Gastroesophageal sphincter (tissue), 4 donors: ENCODE measurements around the gene CCL5. TPM values are rescaled to one million over a fixed set of nuclear protein-coding genes. Genes with fewer than 3 reads are reported as not detected.

Experiments
- ATAC-seq: fragments of 150-250 bp; one replicate; pipeline ENCODE4 v1.9.1; 2016; ENCODE audit warnings: mild to moderate bottlenecking, moderate library complexity
- H3K27ac ChIP-seq, 4 donors: fragments of 200-600 bp; sonication (generic) in 3 of 4; 1 replicate in 3 of 4; 2 replicates in 1 of 4; pipeline ENCODE4 v1.5.1; 2016 to 2019
- H3K27me3 ChIP-seq: fragments of 200-600 bp; sonication (generic); one replicate; pipeline ENCODE4 v1.5.1; 2019
- H3K36me3 ChIP-seq, 2 donors: fragments of 200-600 bp; sonication (generic); one replicate each; pipeline ENCODE4 v1.5.1; 2019; ENCODE audit warnings: control low read depth in 1 of 2
- H3K4me1 ChIP-seq, 3 donors: fragments of 200-600 bp; sonication (generic); 1 replicate in 2 of 3; 2 replicates in 1 of 3; pipeline ENCODE4 v1.5.1; 2016 to 2019; ENCODE audit warnings: control low read depth in 2 of 3
- H3K4me3 ChIP-seq, 2 donors: fragments of 200-600 bp; sonication (generic); one replicate each; pipeline ENCODE4 v1.5.1; 2019; ENCODE audit warnings: mild to moderate bottlenecking in 1 of 2, moderate library complexity in 1 of 2
- H3K9me3 ChIP-seq, 3 donors: fragments of 200-600 bp; sonication (generic); one replicate each; pipeline ENCODE4 v1.5.1; 2017 to 2019; ENCODE audit warnings: control low read depth in 2 of 3
- EP300 ChIP-seq: sonication (generic); formaldehyde crosslinking; IDR thresholded peaks from one replicate; pipeline ENCODE4 v1.6.1; 2017; ENCODE audit warnings: antibody characterized with exemption, mild to moderate bottlenecking
- POLR2A ChIP-seq, 2 donors: fragments of 450-650 bp; IDR thresholded peaks; one replicate each; pipeline ENCODE4 v1.6.1; 2017; ENCODE audit warnings: antibody characterized with exemption in 2 of 2, mild to moderate bottlenecking in 2 of 2, moderate library complexity in 1 of 2
- POLR2AphosphoS5 ChIP-seq: sonication (generic); formaldehyde crosslinking; IDR thresholded peaks from one replicate; pipeline ENCODE4 v1.6.1; 2017; ENCODE audit warnings: antibody characterized with exemption
- WGBS, 2 donors: methylation state at CpG; one replicate each; pipeline ENCODE4 v1.1.5; 2018; ENCODE audit warnings: low coverage in 1 of 2; 5-methylcytosine and 5-hydroxymethylcytosine counted together
- total RNA-seq, 4 donors: library from RNA; depleted of rRNA; stranded (reverse); fragments of >200 nt; gene quantifications; one replicate each; pipeline ENCODE4 v1.1.0, GENCODE V29; 2016
- TF ChIP-seq, protein P1 (sequence below), 4 experiments: fragments of 200-600 bp in 2 of 4; fragments of 450-650 bp in 2 of 4; sonication (generic) in 1 of 4; IDR thresholded peaks; one replicate each; pipeline ENCODE4 v1.5.1; 2017 to 2019; ENCODE audit warnings: antibody characterized with exemption in 4 of 4, mild to moderate bottlenecking in 2 of 4, moderate library complexity in 2 of 4

Gene CCL5
- total RNA-seq, 4 donors from 2014 or later = 0.78 to 3.8 (median 2.2) TPM

DNA sequence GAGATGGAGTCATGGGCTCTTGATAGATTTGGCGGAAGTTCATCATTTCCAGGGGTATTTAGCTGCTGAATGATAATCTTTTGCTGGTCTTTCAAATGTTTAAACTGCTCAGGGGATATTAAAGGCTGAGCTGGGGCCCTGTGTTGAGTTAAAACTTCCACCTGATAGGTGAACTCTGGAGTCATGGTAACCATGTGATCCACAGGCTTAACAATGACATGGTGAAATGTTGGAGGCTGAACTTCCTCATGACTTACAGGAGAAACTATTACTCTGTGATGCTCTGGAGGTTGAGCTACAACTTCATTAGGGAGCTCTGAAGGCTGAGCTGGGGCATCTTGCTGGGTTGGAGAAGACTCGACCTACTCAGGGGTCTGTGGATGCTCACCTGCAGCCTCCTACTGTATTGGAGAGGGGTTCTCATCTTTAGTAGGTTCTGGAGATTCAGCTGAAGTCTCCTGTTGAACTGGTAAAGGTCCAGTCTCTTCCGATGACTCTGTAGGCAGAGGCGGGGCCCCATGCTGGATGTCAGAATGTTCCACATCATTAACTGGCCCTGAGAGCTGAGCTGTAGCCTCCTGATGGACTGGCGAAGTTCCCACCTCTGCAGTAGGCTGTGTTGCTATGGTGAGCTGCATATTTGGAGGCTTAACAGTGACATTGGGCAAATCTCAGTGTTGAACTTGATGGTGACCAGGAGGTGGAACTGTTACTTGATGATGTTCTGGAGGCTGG, 26.2 kb upstream of the CCL5 start:
- Histone ChIP-seq H3K4me3 (no peak overlapping the region), H3K4me1 (no peaks in the 10 kb centered on the region), H3K27ac (no peak overlapping the region), H3K27me3 (no peaks in the 10 kb centered on the region), H3K9me3 (no peaks in the 10 kb centered on the region), H3K36me3 (no peaks in the 10 kb centered on the region)
- TF ChIP-seq POLR2AphosphoS5 (no peak), POLR2A (IDR thresholded peaks at IDR 0.05) (no peak)
- no peak for ATAC-seq
- 90 to 100% methylated on average over 1 to 2 of the region's 5 CpGs for WGBS, 2 donors

DNA sequence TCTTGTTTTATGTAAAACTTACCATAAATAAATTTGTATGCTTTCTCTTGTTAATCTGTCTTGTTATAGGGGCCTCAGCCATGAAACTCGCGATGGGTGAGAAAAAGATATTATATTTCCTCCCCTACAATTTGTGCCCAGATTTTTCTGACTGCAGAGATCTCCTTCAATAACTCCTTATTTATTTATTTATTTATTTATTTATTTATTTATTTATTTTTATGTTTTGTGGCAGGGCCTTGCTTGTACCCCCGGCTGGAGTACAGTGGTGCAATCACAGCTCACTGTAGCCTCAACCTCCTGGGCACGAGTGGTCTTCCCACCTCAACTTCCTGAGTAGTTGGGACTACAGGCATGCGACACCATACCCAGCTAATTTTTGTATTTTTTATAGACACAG, 23.3 kb upstream of the CCL5 start:
- H3K27ac ChIP-seq = no peak overlapping the region
- H3K4me1 ChIP-seq = no peaks in the 10 kb centered on the region
- TF ChIP-seq POLR2A (IDR thresholded peaks at IDR 0.05) (no peak), POLR2AphosphoS5 (no peak), EP300 (no peak)
- TF ChIP-seq, protein P1, sequence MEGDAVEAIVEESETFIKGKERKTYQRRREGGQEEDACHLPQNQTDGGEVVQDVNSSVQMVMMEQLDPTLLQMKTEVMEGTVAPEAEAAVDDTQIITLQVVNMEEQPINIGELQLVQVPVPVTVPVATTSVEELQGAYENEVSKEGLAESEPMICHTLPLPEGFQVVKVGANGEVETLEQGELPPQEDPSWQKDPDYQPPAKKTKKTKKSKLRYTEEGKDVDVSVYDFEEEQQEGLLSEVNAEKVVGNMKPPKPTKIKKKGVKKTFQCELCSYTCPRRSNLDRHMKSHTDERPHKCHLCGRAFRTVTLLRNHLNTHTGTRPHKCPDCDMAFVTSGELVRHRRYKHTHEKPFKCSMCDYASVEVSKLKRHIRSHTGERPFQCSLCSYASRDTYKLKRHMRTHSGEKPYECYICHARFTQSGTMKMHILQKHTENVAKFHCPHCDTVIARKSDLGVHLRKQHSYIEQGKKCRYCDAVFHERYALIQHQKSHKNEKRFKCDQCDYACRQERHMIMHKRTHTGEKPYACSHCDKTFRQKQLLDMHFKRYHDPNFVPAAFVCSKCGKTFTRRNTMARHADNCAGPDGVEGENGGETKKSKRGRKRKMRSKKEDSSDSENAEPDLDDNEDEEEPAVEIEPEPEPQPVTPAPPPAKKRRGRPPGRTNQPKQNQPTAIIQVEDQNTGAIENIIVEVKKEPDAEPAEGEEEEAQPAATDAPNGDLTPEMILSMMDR (IDR thresholded peaks at IDR 0.05) = no peak
- WGBS, 2 donors = 88 to 92% methylated on average over 5 of the region's 5 CpGs
- no peaks in the 10 kb centered on the region for H3K9me3 ChIP-seq
- ATAC-seq = no peak
- H3K27me3 ChIP-seq = no peaks in the 10 kb centered on the region
- H3K4me3 ChIP-seq = no peak overlapping the region
- no peaks in the 10 kb centered on the region for H3K36me3 ChIP-seq

DNA sequence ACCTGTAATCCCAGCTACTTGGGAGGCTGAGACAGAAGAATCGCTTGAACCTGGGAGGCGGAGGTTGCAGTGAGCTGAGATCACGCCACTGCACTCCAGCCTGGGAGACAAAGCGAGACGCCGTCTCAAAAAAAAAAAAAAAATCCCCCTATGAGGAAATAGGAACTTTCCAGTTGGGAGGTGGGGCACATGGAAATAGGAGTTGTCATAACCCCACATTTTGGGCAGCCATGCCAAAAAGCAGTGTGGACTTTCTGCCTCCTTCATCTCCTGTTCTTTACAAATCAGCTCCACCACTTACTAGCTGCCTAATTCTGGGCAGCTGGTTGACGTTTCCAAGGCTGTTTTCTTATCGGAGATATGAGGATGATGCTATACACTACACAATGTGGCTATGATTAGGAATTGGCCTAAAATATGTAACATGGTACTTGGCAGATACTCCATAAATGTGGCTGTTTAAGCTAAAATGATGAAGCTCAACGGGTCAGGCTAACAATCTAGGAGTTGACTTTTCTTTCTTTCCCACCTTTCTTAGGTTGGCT, 21.5 kb upstream of the CCL5 start:
- no peaks in the 10 kb centered on the region for H3K27me3 ChIP-seq
- 69 to 76% methylated on average over 2 to 6 of the region's 9 CpGs for WGBS, 2 donors

DNA sequence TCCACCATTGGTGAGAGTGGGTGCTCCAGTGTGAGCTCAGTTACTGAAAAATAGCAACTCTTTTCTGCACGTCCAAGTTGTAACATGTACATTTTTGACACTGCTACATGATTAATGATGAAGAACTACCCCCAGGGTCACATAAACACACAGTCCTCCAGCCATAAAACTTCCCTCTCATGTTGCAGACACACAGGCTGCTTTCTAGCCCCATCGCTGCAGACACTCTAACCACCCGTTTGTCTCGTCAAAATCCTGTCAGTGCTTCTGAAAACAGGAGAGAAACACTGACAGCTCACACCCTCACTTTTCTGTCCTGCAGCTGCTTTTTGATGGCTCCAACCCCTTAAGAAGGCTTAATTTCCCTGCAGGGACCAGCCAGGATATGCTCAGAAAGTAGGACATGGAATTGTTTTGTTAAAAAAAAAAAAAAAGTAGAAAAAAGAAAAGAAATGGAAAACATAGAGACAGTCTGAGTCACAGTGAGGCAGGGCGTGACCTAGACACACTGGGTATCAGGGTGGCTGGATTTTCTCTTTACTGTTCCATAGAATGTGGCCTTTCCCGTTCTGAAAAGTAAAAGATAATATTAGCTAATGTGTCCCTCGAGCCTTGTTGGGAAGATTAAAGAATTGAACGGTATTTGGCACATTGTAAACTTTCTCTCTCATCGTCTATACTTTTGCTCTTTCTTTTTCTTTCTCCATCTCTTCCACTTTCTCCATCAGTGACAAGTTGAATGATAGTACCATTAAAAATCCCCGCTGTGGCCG, 20.7 kb upstream of the CCL5 start:
- Histone ChIP-seq H3K36me3 (no peaks in the 10 kb centered on the region), H3K4me1 (no peaks in the 10 kb centered on the region), H3K4me3 (no peak overlapping the region), H3K27me3 (no peaks in the 10 kb centered on the region), H3K27ac (no peak overlapping the region), H3K9me3 (no peaks in the 10 kb centered on the region)
- TF ChIP-seq POLR2AphosphoS5 (no peak), POLR2A (IDR thresholded peaks at IDR 0.05) (no peak), EP300 (no peak)
- TF ChIP-seq, protein P1 (IDR thresholded peaks at IDR 0.05) = no peak
- WGBS, 2 donors = 44 to 46% methylated on average over 5 to 11 of the region's 11 CpGs
- ATAC-seq = no peak

More for the DNA sequence above, 21.5 kb upstream of the CCL5 start:
- no peak for ATAC-seq
- Histone ChIP-seq H3K4me3 (no peak overlapping the region), H3K4me1 (no peaks in the 10 kb centered on the region), H3K9me3 (no peaks in the 10 kb centered on the region), H3K36me3 (no peaks in the 10 kb centered on the region), H3K27ac (no peak overlapping the region)
- TF ChIP-seq POLR2AphosphoS5 (no peak), EP300 (no peak)

DNA sequence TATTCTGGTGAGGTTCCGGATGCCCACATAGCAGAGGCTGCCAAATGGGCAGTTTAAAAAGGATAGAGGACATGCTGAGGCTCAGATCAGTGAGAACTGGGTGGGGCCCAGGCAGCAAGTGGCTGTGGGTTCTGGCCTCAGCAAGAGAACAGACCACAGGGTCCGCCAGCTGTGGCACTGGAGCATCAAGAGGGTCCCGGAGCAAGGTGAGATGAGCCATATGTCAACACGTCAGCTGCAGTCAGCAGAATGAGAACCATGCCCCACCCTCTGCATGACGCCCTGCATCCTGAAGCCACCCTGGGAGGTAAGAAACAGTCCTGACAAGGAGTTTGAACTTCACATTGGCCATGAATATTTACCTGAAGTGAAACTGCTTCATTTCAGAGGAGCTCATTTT, 20.1 kb upstream of the CCL5 start:
- TF ChIP-seq POLR2AphosphoS5 (no peak), EP300 (no peak), POLR2A (IDR thresholded peaks at IDR 0.05) (no peak)
- TF ChIP-seq, protein P1 (IDR thresholded peaks at IDR 0.05) = no peak
- H3K4me1 ChIP-seq = no peaks in the 10 kb centered on the region
- ATAC-seq = no peak
- no peaks in the 10 kb centered on the region for H3K36me3 ChIP-seq
- H3K27ac ChIP-seq = no peak overlapping the region
- 75 to 100% methylated on average over 1 to 2 of the region's 5 CpGs for WGBS, 2 donors
- H3K9me3 ChIP-seq = no peaks in the 10 kb centered on the region
- no peaks in the 10 kb centered on the region for H3K27me3 ChIP-seq
- no peak overlapping the region for H3K4me3 ChIP-seq
